Activated CD4-positive, alpha-beta T cell treated with anti-CD3 and anti-CD28 coated beads, Interleukin-10, Interleukin-2, amounts not matched to agents 100 ng/mL and 50 ng/mL, durations not matched to agents 16 hours and 8 hours (primary cell): ENCODE data around the gene NXN.
"Not testable (repeated sequence)": the region's sequence is repeated elsewhere in the genome, so short reads cannot be mapped to it uniquely, and the experiment has no call there.

Source experiments
- DNase-seq: peaks from one replicate; pipeline ENCODE4 v3.0.0-alpha.2; 2020

The NXN gene

DNA sequence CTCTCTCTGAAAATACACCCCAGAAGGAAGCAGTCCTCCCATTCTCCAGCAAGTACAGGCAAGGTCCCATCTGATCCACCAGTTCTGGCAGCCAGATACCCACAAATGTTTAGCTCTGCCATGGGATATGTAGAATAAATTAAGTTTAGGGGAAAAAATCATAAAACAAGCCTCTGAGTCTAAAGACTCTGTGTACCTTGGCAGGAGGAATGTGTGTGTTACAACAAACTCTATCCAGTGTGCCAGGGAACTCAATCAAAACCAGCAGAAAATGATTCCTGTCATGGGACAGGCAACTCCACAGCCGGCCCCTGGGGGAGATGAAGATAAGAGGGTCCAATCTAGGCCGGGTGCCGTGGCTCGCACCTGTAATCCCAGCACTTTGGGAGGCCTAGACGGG is 124.0 kb downstream of the NXN start:
- no peak for DNase-seq

DNA sequence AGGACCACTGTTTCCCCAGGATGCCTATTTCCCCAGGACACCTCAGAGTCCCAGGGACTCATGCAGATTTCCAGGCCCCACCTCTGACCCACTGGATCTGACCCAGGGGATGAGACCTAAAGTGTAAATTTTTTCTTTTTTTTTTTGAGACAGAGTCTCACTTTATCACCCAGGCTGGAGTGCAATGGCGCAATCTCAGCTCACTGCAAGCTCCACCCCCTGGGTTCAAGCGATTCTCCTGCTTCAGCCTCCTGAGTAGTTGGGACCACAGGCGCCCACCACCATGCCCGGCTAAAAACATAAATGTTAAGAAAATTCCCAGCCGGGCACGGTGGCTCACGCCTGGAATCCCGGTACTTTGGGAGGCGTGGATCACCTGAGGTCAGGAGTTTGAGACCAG is 126.7 kb downstream of the NXN start:
- DNase-seq = not testable (repeated sequence)

DNA sequence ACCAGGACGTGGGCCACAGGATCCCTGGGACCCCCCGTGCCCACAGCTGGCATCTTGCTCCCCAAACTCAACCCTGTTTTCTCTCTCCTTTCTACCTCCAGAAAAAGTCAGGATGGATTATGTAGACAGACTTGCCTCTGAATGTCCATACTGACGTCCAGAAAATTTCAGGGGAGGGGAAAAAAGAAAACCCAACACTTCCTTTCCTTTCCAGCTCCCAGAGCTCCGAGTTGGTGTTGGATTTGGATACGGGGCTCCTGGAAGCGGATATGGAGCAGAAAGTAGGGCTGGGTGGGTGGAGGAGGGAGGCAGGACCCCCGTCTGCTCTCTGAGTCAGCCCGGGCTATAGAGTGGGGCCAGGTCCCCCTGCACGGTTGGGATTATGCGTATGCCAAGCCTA is 127.2 kb downstream of the NXN start:
- DNase-seq = no peak

DNA sequence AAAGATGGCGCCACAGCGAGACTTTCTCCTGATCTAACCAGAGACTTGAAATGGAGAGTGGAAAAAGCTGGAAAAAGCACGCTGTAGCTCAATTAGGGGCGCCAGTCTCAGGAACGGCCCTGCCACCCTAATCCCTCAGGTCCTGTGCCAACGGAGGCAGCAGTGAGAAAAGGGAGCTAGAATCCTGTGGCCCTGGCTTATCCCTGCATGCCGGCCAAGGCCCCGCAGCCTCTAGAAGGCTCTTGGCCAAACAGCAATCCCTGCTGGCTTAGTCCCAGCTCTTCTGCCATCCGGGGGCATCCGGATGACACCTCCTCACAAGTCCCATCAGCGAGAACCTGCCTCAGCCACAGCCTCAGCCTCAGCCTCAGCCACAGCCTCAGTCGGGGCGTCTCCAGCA is 127.7 kb downstream of the NXN start:
- DNase-seq = no peak

DNA sequence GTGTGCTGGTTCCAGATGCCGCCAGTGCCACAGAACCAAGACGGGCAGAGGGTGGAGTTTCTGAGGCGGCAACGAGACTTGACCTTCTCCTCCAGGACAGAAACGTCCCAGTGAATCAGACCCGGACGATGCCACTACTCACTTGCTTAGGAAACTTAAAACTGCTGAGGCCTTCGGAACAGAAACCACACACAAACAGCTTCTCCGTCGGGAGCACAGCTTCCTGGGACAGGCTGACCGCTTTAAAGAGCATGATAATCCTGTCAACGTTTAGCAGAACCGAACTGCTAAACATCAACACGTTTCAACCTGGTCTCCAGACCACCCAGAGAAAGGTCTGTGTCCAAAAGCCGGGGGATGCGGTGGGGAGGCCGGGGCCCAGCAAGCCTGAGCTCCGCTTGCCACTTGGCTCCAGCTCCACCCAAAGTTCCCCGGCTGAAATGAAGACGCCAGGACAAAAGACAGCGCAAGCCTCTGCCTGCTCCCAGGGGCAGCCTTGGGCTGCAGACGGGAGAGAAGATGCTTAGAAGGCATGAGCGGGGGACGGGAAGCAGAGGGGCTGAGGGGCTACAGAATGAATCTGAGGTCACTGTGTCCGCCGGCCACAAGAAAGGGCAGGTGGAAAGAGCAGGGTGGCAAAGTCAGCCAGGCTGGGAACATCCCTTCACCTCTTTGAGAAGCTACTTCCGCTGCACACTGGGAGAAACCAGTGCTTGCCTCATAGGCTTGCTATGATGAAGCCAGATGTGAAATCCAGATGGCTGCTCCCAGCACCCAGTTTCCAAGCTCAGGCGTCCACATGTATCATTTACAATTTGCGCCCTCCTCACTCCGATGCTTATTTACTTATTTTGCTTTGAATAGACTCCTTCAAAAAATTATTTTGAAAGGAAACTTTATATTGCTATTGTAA is 128.5 kb downstream of the NXN start:
- no peak for DNase-seq

DNA sequence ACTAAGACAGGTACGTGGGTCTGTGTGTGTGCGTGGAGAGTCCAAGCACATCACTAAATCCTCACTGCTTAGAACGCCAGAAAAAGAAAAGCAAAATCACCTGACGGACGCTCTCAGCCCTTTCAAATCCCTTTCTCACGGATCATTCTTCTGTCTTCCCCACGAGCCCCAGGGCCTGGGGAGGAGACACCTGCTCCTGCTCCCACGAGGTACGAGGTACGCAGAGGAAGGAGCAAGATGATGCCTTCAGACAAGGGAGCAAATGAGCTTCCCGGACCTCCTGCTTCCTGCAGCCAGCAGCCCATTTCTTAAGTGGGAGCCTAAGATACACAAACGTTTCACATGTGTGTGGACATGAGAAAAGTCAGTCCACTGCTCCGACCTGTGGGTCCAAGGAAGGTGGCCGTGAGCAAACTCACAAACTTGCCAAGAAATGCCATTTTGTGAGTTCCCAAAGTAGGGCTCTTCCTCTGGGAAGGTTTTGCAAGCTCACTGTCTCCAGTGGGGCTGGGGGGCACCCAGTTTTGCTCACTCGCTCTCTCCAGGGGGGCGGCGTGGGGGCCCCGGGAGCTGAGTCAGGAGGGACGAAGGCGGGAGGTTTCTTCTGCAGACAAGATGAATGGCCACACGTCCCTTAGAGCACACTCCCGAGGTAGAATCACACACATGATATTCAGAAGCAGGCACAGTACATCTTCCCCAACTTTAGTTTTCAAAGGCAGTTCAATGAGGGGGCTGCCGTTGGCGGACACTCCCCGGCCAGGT is 129.3 kb downstream of the NXN start:
- no peak for DNase-seq

DNA sequence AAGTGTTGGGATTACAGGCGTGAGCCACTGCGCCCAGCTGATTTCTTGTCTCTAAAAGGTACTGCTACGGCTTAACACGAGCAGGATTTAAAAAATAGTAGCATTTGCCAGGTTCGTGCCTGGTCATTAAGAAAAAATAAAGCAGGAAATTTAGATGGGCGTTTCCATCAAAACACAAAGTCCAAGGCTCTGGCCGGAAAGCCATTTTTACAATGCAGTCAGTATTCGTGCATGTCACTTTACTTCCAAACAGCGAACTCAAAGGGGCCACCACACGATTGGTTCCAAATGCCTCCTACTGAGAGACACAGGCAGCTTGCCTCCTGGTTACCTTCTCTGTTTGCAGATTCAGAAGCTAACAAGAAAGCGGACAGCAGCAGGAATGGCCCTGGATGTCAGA is 131.2 kb downstream of the NXN start:
- DNase-seq = no peak

DNA sequence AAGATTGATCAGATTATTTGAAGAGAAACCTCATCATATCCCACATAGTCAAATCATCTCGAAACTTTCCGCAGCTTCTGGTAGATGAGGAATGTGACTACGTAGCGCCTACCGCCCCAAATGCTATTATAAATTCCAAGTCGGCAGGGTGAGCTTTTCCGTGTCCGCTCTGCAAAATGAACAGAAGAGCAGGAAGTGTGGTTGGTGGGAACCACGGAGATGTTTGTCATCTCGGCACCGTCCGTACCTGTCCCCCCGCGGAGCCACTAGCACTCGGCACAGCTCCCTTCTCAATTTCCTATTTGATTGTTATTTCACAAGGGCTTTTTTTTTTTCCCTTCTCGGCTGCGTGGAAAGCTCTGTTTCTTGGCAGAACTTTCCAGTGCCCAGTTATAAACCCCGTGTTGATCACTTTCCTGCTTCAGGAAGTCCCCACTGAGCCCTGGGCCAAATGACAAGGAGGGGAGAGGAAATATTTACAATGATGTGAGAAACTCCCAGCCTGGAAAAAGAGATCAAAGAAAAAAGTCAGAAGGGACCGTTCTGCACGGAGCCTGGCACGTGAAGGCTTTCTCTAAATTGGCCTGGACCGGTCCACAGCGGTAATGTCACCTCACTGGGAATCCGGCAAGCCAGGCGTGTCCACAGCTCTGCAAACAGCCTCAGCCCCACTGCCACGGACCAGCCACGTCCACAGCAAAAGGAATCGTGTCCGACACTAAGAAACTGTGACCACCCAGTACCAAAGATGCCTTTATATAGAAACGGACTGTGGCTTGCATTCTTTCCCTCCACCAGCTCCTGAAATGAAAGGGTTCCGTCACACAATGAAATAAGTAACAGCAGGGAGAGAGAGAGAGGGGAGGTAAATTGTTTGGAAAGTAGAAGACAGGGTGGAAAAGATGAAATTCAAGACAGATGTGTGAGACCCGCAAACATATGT is 132.4 kb downstream of the NXN start:
- DNase-seq = no peak

DNA sequence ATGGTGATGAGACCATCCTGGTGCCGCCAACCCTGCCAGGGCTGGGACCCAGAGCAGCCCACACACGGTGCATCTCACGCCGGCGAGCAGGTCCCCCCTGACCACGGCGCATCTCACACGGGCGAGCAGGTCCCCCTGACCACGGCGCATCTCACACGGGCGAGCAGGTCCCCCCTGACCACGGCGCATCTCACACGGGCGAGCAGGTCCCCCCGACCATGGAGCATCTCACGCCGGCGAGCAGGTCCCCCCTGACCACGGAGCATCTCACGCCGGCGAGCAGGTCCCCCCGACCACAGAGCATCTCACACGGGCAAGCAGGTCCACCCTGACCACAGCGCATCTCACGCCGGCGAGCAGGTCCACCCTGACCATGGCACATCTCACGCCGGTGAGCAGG is 138.3 kb downstream of the NXN start:
- no peak for DNase-seq

DNA sequence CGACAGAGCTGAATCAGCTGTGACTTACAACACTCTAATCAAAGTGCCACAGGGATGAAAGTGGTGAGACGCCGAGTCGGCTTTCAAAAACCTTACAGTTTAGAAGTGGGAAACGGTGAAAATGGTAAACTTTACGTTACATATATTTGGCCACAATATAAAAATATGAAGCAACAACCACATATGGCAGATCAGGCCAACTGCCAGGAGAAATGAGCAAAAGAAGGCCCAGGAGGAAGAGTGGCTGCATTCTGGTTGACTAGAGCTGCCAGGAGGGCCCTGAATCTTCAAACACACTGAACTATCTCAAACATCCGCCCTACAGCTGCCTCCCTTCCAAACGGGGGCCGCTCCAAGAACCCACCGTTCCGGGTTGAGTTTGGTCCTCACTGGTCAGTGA is 141.1 kb downstream of the NXN start:
- no peak for DNase-seq

DNA sequence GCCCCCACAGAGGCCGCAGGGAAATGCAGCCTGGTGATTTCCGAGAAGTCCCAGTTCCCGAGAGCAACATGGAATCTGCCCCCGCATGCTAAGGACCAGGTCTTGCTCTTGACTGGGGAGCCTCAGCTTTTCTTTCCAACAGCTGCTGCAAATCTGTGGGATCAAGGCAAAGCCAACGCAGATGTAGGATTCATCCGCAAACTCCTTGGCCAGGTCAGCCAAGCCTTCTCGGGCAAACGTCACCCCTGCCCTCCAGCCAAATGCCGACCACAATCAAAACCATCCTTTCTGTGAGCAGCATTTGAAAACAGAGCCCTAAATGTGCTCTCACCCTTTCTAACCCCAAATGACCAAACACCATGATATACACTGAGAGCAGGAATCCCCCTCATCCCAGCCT is 143.4 kb downstream of the NXN start:
- DNase-seq = no peak

DNA sequence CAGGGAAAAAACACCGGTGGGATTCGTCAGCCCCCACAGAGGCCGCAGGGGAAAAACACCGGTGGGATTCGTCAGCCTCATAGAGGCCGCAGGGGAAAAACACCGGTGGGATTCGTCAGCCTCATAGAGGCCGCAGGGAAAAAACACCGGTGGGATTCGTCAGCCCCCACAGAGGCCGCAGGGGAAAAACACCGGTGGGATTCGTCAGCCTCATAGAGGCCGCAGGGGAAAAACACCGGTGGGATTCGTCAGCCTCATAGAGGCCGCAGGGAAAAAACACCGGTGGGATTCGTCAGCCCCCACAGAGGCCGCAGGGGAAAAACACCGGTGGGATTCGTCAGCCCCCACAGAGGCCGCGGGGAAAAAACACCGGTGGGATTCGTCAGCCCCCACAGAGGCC is 143.9 kb downstream of the NXN start:
- not testable (repeated sequence) for DNase-seq

DNA sequence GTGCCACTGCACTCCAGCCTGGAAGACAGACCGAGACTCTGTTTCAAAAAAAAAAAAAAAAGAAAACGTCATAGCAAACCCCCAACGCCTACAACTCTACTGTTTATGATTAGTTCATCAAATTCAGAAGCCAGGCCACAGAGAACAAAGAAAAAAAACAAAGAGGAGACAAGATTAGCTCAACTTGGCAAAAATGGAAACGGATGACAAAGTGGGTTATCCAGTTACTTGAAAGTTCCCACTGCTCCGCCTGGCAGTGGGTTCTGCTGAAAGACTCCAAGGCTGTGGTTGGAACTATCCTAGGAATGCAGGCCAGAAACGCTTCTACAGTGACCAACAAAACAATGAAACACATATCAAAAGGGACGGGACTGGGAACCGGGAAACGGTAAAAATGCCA is 144.3 kb downstream of the NXN start:
- no peak for DNase-seq

DNA sequence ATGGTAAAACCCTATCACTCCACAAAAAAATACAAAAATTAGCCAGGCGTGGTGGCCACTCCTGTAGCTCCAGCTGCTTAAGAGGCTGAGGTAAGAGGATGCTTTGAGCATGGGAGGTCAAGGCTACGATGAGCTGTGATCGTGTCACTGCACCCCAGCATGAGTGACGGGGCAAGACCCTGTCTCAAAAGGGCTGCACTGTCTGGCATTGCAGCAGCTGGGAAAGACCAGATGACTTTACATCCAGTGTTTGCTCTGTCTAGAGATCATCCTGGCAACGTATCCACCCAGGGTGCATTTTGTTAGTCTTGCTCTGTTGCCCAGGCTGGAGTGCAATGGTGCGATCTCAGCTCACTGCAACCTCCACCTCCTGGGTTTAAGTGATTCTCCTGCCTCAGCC is 145.4 kb downstream of the NXN start:
- no peak for DNase-seq

DNA sequence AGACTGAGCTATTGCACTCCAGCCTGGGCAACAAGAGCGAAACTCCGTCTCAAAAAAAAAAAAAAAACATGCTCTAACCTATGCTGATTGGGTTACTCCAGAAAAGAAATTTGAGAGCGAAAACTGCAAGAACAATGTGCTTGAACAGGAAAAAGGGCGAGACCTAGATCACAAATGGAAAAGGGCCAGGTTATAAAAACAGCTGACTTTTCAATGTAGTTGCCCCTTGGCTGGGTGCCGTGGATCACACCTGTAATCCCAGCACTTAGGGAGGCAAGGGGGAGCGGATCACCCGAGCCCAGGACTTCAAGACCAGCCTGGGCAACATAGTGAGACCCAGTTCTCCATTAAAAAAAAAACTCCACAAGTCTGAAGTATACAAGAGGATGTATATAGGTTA is 148.6 kb downstream of the NXN start:
- no peak for DNase-seq

DNA sequence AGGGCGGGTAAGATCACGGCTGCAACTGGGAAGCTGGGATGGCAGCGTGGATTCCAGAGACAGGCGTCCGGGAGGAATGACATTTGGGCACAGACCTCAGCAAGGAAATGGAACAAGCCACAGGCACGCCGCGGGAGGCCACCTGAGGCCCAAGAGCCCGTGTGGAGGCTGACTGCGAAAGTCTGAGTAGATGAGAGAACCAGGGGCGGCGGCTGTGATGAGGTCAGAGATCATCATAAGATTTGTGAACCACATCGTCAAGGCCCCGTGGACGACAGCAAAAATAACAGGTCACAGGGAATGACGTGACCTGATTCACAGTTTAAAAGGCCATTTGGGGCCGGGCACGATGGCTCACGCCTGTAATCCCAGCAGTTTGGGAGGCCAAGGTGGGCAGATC is 149.2 kb downstream of the NXN start:
- no peak for DNase-seq

DNA sequence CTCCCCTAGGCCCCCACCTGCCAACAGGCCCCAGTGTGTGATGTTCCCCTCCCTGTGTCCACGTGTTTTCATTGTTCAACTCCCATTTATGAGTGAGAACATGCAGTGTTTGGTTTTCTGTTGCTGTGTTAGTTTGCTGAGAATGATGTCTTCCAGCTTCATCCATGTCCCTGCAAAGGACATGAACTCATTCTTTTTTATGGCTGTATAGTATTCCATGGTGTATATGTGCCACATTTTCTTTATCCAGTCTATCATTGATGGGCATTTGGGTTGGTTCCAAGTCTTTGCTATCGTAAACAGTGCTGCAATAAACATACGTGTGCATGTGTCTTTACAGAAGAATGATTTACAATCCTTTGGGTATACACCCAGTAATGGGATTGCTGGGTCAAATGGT is 150.0 kb downstream of the NXN start:
- DNase-seq = not testable (repeated sequence)

DNA sequence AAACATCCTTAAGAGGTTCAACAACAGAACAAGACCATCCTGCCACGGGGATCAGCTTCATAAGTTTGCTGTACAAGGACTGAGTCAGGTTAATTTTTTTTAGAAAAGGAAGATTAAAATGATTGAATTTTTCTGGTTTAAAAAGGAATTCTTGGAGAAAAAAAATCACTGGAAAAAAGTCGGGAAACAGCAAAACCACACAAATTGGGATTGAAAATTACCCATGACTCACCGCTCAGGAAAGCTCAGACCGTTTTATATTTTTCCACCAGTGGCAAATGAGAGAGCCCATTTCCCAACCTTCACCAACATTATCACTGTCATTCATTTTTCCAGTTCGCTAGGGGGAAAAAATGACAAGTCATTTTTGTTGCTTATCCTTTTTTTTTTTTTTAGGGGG is 150.8 kb downstream of the NXN start:
- no peak for DNase-seq

DNA sequence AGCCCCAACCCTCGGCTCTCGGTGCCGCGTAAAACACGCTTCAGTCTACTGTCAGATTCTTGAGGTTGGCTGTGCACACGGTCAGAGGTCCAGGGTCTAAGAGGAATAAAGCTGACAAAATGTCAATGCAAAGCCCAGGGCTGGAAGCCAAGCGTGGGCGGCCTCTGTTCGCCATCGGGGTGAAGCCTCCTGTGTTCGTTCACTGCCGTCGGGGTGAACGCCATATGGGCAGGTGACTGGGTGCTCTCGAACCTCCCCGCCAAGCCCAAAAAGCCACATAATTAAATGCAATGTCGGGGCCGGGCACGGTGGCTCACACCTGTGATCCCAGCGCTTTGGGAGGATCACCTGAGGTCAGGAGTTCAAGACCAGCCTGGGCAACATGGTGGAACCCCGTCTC is 152.8 kb downstream of the NXN start:
- no peak for DNase-seq

DNA sequence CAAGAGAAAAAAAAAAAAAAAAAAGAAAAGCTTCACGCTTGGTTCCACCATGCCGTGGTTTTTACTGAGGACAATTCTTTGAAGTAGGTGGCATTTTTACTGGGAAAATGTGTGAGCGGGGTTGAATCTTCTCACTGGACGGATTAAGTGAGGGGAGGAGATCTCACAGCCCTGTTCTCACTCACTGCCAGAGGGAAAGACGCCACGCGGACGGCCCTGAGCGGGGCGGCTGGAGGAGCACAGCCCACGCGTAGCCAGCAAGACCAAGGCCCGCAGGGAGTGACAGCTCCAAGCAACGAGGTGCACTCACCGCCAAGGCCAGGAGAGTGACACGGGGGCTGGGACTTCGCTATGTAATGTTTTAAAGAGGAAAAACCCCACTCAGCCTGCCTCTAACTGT is 154.4 kb downstream of the NXN start:
- DNase-seq = no peak

DNA sequence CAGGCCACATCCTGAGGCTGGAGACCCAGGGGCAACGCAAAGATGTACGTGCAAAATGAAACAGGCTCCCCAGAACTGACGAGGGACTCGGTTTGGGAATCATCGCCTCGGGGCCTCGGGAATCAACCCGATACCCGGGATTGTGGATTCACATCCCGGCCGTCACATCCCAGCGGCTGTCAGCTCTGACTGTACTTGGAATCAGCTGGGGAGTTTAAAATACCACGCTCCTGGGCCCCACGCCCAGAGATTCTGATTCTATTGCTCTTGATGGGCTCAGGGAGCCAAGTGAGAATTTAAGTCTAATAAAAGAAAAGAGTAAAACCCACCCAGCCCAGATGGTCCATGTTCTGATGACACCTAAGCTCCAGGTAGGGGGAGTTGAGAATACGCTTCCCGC is 155.2 kb downstream of the NXN start:
- DNase-seq = no peak

DNA sequence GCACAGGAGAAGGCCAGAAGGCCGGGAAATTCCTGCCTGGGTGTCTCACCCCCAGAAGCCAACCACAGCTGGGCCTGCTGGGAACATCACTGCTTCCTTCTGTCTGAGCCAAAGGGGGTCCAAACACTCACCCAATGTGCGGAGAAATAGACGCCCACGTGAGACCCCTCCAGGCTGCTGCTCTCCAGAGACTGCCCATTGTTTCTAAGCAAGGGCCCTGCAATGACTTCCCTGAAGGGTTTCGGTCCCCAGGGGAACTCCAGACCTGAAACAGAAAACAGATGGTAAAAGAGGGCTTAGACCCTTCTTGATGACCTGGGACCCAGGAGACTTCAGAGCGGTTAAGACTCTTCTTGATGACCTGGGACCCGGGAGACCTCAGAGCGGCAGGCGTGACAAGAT is 156.1 kb downstream of the NXN start:
- DNase-seq = no peak

DNA sequence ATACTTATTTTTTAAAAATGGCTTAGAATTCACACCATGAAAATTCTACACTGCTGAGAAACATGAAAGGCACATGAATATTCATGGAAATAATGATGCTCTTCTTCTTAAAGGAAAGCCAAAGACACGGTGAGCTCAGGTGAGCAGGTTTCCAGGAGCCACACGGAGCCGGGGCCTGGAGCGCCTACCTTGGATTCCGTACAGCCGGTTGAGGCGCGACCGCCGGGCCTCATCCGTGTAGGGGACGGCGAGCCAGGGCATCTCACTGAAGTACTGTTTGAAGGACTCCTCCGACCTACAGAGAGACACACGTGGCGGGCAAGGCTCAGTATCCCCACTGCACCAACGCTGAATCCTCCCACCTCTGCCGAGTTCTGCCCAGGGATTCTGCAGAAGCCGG is 160.3 kb downstream of the NXN start:
- no peak for DNase-seq
